HG02981 (cell line): ENCODE data around the gene VPS41.

Source experiments
- ATAC-seq: cut with Tn5 transposase; IDR thresholded peaks from one replicate; pipeline ENCODE4 v1.9.1; 2021; ENCODE audit warnings: mild to moderate bottlenecking, moderate library complexity; ENCODE audit not compliant: unreplicated experiment

The VPS41 gene

DNA sequence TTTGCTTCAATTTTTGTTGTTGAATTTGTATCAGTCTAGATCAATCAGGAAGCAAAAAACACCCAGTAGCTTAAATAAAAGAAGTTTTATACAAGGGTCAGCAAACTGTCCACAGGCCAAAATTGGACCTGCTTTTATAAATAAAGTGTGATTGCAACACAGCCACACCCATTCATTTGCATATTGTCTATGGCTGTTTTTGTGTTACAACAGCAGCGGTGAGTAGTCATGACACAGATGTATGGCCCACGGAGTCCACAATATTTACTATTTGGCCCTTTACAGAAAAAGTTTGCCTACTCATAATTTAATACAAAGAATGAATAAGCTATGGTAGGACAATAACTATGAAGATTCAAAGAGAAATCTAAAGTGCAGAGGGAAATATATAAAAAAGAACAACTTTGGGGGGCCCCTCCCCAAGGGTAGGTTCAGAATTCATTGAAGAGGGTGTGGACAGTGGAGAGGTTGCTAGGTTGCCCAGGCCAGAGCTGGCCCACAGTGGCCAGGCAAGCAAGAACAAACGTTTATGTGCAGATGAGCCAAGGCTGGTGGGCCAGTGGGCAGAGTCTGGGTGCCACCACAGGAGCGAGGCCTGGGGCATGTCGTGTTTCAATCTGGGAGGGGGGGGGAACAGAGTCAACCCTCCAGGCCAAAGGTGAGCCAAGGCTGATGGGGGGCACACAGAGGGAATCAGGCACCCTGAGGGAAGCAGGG lies 230.9 kb downstream of the VPS41 start:
- ATAC-seq, result no peak

DNA sequence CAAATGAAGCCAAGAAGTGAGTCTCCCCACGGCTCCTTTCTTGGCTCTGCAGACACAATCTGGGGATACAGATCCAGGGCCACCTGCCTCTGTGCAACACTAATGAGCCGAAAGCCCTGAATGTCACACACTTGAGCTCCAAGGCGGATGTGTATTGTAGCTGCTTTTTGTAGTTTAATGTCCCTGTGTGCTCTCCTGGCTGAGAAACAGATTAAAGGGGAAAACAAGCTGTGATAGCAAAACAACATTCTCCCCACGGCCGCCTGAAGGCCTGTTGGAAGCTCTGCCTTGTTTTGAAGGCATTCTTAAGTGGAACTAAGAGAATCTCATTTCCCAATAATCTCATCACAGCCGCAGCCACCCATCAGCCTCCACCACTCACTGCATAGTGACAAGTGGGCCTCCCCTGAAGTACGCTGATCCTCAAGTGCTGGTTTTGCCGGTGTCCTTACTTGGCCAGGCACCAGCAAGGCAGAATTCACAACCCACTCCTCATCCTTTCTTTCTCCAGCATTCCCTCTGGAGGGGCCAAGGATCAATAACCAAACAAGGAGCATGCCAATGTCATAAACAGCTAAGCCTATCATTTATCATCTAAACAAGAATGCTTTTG lies 233.4 kb downstream of the VPS41 start:
- ATAC-seq, result no peak

DNA sequence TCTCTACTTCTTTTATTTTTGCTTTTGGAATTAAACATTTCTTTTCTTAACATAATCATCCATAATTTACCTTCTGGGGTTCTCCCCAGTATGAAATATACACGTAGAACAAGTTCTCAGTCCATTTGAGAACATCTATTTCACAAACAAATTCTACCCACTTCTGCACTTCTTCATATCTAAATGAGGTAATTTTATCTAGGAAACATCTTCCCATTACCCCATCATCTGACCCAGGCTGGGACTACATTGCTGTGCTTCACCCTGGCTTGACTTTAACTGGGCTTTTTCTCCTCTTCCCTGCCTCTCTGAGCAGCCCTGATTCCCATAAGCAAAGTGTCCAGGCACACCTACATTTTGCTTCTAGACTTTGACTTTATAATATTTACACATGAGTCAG lies 234.5 kb downstream of the VPS41 start:
- no peak for ATAC-seq

DNA sequence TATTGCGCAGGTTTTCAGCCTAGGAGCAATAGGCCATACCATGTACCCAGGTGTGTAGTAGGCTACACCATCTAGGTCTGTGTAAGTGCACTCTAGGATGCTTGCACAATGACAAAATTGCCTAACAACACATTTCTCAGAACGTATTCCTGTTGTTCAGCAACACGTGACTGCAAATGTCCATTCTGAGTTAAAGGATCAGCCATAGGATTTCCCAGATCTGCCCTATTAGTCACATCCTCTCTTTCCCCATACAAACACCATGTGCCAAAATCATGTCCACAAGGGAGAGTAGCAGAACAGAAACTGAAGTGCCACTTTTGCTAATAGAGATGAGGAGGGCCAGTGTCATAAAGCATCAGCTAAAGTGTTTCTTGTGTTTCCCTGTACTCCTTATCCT lies 235.2 kb downstream of the VPS41 start:
- ATAC-seq, result no peak
